ENCODE results near the gene DOC2B. TPM values are rescaled to one million over a fixed set of nuclear protein-coding genes. Genes with fewer than 3 reads are reported as not detected.

DOC2B gene
- total and polyA plus RNA-seq, 2 of the 13 experiments (the other 11 are each of a cell fraction or from before 2014, with no cell fraction given) = 0.09 to 0.22 TPM

DNA sequence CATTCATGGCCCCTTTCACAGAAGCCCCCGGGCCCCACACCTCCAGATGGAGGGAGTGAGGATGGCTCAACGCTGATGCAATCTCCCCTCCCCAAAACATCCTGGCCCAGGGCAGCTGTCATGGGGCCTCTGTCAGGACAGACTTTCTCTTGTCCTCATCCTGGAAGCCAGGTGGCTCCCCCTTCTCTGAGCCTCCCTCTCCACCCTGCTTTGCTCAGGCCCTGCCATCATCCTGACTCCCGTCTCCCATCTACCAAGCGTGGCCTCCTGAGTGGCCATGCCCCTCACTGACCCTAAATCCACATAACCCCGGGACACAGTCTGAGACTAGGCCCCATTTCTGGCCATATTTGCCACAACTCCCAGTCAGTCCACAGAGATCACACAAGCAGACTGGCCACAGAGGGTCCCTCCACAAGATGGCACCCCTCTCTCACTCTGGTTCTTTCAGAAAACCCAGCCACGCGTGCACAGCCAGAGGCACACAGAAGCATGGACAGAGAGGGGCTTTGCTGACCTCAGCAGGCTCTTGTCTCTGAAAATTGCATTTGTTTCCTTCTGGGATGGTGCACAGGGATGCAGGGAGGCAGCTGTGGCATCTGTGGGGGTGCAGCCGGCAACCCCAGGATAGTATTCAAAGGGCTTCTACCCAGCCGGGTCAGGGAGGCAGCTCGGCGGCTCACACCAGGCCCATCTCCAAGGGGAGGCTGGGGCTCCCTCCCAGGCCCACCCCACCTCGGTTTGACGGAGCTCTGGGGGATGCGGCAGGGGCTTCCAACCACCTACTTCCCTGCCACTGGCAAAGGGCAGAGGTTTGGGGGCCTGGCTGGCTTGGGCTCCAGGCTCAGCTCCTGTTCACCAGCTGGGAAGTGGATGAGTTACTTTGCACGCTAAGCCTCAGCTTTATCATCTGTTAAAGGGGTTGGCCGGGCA, 16.9 kb downstream of the DOC2B start (continued):
- TF ChIP-seq, protein P1, sequence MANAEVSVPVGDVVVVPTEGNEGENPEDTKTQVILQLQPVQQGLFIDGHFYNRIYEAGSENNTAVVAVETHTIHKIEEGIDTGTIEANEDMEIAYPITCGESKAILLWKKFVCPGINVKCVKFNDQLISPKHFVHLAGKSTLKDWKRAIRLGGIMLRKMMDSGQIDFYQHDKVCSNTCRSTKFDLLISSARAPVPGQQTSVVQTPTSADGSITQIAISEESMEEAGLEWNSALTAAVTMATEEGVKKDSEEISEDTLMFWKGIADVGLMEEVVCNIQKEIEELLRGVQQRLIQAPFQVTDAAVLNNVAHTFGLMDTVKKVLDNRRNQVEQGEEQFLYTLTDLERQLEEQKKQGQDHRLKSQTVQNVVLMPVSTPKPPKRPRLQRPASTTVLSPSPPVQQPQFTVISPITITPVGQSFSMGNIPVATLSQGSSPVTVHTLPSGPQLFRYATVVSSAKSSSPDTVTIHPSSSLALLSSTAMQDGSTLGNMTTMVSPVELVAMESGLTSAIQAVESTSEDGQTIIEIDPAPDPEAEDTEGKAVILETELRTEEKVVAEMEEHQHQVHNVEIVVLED (CRISPR knock-in tag; IDR thresholded peaks at IDR 0.05; ENCODE audit: borderline replicate concordance) = no peak
- TF ChIP-seq ZKSCAN1 (IDR thresholded peaks at IDR 0.05; ENCODE audit: low read length) = 0 out of 2 replicates have a peak, but pooled peaks have one; percentile 36
- TF ChIP-seq, protein P2, sequence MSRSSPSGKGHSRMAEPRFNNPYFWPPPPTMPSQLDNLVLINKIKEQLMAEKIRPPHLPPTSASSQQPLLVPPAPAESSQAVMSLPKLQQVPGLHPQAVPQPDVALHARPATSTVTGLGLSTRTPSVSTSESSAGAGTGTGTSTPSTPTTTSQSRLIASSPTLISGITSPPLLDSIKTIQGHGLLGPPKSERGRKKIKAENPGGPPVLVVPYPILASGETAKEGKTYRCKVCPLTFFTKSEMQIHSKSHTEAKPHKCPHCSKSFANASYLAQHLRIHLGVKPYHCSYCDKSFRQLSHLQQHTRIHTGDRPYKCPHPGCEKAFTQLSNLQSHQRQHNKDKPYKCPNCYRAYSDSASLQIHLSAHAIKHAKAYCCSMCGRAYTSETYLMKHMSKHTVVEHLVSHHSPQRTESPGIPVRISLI (CRISPR knock-in tag; IDR thresholded peaks at IDR 0.05; ENCODE audit: borderline replicate concordance) = no peak
- TF ChIP-seq ZMYM2 (CRISPR knock-in tag; IDR thresholded peaks at IDR 0.05) = no peak
- TF ChIP-seq, protein P3, sequence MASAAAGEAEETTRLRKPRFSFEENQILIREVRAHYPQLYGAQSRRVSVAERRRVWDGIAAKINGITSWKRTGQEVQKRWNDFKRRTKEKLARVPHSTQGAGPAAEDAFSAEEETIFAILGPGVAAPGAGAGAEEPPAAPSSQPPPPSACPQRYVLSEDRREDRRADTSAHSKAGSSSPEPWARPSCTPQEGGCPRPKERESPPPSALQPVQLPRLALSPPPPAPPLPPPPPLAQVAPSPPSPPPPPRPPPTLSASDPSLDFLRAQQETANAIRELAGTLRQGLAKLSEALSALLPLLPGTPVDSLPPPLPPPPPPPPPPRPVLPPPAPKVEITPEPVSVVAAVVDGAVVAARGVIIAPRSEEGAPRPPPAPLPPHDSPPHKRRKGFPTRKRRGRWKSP (CRISPR knock-in tag; IDR thresholded peaks at IDR 0.05) = no peak
- TF ChIP-seq ZNF577 (CRISPR knock-in tag; IDR thresholded peaks at IDR 0.05; ENCODE audit: borderline replicate concordance, low read depth) = no peak
- no peak for TF ChIP-seq SNAI1 (CRISPR knock-in tag; IDR thresholded peaks at IDR 0.05; ENCODE audit: borderline replicate concordance)
- no peak for TF ChIP-seq CC2D1A (CRISPR knock-in tag; IDR thresholded peaks at IDR 0.05)
- 0 out of 2 replicates have a peak, but pooled peaks have one; percentile 43 for TF ChIP-seq ZBTB20 (CRISPR knock-in tag; IDR thresholded peaks at IDR 0.05; ENCODE audit: borderline replicate concordance, low read depth)
- TF ChIP-seq CBX5 (CRISPR knock-in tag; IDR thresholded peaks at IDR 0.05; ENCODE audit: borderline replicate concordance) = 0 out of 2 replicates have a peak, but pooled peaks have one; percentile 20
- no peak for TF ChIP-seq ZSCAN9 (CRISPR knock-in tag; IDR thresholded peaks at IDR 0.05; ENCODE audit: borderline replicate concordance)
- TF ChIP-seq, protein P4, sequence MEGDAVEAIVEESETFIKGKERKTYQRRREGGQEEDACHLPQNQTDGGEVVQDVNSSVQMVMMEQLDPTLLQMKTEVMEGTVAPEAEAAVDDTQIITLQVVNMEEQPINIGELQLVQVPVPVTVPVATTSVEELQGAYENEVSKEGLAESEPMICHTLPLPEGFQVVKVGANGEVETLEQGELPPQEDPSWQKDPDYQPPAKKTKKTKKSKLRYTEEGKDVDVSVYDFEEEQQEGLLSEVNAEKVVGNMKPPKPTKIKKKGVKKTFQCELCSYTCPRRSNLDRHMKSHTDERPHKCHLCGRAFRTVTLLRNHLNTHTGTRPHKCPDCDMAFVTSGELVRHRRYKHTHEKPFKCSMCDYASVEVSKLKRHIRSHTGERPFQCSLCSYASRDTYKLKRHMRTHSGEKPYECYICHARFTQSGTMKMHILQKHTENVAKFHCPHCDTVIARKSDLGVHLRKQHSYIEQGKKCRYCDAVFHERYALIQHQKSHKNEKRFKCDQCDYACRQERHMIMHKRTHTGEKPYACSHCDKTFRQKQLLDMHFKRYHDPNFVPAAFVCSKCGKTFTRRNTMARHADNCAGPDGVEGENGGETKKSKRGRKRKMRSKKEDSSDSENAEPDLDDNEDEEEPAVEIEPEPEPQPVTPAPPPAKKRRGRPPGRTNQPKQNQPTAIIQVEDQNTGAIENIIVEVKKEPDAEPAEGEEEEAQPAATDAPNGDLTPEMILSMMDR (CRISPR knock-in tag; IDR thresholded peaks at IDR 0.05) = peak; percentile 89
- TF ChIP-seq KDM5A (IDR thresholded peaks at IDR 0.05; ENCODE audit: borderline replicate concordance, low read length) = no peak
- no peak for TF ChIP-seq ZNF670 (CRISPR knock-in tag; IDR thresholded peaks at IDR 0.05; ENCODE audit: borderline replicate concordance)
- 0 out of 2 replicates have a peak, but pooled peaks have one; percentile 18 for TF ChIP-seq ZNF629 (CRISPR knock-in tag; conservative IDR thresholded peaks at IDR 0.05)
- TF ChIP-seq REPIN1 (CRISPR knock-in tag; IDR thresholded peaks at IDR 0.05; ENCODE audit: borderline replicate concordance, low read depth) = no peak
- no peak for TF ChIP-seq ZNF792 (CRISPR knock-in tag; IDR thresholded peaks at IDR 0.05)
- no peak for TF ChIP-seq MIXL1 (CRISPR knock-in tag; IDR thresholded peaks at IDR 0.05)
- 0 out of 2 replicates have a peak, but pooled peaks have one; percentile 32 for TF ChIP-seq ZNF777 (CRISPR knock-in tag; IDR thresholded peaks at IDR 0.05)

All from HepG2 (cell line).